Stimulated activated CD4-positive, alpha-beta T cell treated with anti-CD3 and anti-CD28 coated beads, Interleukin-15, amount 100 ng/mL, for 1 hour (primary cell): ENCODE data around the gene RIMS4.
"Not testable (repeated sequence)": the region's sequence is repeated elsewhere in the genome, so short reads cannot be mapped to it uniquely, and the experiment has no call there.

Source experiments
- DNase-seq, 2 donors: peaks; one replicate each; pipeline ENCODE4 v3.0.0-alpha.2; 2020; ENCODE audit warnings: low read depth in 1 of 2, low spot score in 1 of 2

The RIMS4 gene

DNA sequence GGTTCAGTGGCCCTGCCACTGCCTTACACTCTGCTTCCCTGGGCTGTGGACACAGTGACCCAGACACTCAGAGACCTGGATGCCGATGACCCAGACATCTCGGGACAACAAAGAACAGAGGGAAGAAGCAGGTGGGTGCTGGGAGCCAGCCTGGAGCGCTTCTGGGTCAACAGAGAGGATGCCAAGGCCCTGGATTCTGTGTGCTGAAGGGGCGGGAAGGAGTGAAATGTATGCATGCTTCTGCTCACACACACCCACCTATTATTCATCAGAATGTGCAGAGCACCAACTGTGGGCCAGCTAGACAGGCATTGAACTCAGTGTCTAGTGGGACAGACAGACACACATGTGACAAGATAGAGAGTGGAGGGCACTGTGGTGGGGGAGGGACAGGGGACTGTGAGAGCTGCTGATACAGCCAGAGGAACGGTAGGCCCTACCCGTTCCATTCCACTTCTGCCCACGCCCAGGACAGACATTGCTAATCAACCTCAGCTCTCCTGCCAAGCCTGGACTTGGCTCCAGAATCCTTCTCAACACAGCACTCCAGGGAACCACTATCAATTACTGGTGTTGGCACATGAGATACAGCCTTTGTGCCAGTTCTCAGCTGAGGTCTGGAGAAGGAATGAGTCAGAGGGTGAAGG, 44.5 kb downstream of the RIMS4 start:
- no peak for DNase-seq

DNA sequence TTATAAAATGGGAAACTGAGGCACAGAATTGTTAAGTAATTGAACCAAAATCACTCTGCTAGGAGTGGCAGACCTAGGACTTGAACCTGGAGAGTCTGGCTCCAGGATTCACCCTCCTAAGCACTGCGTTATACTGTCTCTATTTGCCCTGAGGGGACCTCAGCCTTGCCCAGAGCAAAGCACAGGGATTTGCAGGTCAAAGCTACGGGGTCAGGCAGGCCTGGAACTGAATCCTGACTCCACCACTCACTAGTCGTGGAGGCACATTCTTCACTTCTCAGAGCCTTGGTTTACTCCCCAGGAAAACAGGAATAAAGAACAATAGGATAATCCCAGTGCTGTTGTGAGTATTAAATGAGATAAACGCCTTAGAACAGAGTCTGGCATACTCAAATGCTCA, 45.3 kb downstream of the RIMS4 start:
- DNase-seq: no peak

DNA sequence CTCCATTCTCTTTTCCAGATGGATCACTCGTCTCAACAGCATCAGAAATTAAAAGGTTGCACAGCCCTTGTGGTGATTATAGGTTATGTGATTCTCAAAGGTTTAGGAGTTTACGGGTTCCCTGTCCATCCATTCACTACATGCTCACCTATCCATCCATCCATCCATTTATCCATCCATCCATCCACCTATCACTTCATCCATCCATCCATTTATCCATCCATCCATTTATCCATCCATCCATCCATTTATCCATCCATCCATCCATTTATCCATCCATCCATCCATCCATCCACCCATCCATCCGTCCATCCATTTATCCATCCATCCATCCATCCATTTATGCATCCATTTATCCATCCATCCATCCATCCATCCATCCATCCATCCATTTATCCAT, 46.5 kb downstream of the RIMS4 start:
- not testable (repeated sequence) for DNase-seq

DNA sequence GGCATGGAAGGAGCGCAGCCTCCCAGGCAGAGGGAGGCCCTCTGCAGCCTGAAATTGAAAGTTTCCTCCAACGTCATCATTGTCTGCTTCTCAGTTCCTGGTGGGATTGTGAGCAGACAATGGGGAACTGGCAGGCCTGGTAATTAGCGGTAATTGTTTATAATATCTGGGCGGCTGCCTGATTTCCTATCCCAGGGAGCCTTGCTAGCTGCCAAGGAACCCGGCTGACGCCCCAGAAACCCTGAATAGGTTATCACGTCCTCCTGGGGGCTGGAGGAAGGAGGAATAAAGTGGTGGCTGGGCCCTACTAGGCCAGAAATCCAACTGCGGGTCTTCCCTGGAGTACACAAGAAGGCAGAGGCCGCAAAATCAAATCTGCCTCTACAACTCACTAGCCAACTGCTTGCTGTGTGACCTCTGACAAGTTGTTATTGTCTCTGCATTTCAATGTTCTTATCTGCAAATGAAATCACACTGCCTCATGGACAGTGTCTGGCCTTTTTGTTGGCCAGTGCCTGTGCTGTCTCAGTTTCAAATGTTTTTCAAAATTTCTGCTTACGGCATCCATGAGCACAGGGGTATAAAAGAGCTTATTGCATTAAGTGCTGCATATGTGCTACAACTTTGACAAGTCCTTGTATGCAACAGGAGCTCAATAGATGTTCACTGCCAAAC, 47.7 kb downstream of the RIMS4 start:
- no peak for DNase-seq

DNA sequence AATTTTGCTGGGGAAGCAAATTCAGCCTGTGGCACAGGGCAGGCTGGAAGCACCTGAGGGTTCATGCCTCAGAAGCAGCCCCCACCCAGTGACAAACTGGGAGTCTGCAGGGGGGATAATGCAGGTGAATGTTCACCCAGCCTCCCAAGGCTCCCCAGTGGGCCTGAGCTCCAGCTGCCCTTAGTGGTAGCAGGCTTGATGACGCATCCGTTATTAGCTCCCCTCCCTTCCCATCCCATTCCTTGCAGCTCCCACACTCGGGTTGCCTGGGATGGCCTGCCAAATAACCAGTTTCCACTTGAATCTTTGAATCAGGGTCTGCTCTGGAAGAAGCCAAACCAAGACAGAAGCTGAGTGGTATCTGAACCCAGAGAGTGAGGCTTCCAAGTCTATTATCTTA, 48.9 kb downstream of the RIMS4 start:
- DNase-seq: no peak

DNA sequence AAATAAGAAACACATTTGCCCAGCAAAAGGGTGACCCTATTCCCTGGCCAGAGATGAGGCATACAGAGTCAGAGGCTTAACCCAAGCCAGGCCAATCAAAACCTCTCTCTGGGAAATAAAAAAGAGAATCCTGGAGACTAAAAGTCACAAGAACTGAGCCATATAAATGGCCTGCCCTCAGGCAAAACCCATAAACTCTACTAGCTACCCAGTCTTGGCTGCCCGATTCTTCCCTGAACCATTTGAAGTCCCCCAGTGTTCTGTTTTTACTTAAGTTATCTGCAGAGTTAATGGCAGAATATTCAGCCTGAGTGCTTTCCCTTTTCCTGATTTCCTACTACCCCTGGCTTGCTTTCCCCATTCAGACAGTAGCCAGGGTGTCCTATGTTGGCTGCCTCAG, 50.8 kb downstream of the RIMS4 start:
- DNase-seq: no peak

DNA sequence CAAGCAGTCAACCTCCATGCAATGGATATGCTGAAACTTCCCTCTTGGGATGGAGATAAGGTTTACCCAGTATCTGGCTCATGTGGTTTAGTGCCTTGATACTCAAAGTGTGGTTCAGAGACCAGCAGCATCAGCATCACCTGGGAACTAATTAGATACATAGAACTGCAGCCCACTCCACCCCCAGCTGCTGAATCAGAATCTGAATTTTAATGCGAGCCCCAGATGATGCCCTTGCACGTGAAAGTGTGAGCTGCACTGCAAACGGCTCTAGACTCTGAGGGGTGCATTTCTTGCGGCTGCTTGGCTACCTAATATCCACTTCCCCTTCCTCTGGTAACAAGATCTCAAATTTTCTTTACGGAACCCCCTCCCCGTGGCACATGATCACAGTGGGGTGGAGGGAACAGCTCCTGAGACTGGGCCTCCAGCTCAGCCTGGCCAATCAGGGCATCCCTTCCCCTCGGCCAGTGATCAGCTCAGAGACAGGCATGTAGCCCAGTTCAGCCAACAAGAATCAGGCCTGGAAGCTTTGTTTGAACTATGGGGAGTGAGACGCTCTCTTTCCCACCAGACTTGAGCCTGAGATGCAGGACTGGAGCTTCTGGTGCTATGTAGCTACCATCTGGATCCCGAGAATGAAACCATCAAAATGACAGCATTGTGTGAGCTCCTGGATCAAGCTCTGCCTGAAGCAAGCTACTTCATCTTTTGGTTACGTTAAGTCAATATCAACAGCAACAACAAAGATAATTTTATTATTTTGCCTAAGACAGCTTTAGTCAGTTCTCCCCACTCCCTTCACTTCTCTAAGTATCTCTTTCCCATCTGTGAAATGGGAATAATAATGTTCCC, 51.9 kb downstream of the RIMS4 start:
- no peak for DNase-seq

DNA sequence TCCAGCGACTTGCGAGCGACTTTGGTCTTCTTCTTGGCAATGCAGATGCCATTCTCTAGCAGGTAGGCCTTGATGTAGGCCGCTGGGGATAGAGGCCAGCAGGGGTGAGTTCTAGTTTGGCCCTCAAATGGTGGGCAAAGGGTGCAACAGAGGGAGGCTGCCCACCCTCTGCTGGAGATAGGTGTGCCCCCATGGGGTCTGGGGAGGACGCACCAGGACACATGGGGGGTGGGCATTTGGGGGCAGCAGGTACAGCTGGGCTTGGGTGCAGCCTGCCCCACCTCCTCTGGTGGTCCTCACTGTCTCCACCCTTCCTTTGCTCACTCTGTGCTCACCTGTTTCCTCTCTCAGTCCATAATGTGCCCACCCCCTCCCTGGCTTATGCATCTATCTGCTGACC, 53.4 kb downstream of the RIMS4 start:
- DNase-seq: no peak

DNA sequence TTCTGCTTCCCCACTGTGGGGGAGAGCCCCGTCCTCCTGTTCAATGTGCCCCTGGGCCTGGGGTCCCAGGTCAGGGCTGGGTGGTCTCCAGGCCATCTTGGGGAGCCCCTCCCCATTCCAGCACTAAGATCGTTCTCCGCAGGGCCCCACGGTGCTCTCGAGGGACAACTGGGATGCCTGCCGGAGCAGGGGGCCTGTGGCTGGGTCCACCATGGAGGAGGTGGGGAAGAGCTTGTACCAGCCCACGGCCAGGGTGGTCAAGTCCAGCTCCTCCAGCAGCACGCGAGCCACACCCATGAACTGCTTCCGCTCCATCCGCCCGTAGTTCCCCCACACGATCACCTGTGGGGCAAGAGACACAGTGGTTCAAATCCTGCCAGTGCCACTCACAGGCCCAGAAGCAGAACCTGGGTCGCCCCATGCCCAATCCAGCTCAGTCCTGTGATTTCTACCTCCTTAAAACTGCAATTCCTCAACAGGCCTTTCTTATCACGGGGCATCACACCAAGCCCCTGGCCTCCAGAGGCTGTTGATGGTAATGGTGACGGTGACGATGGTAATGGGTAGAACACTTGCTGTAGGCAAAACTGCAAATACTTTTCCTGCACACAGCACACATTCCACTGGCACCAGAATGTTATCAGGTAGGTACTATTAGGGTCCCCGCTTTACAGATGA, 54.2 kb downstream of the RIMS4 start:
- DNase-seq: no peak

DNA sequence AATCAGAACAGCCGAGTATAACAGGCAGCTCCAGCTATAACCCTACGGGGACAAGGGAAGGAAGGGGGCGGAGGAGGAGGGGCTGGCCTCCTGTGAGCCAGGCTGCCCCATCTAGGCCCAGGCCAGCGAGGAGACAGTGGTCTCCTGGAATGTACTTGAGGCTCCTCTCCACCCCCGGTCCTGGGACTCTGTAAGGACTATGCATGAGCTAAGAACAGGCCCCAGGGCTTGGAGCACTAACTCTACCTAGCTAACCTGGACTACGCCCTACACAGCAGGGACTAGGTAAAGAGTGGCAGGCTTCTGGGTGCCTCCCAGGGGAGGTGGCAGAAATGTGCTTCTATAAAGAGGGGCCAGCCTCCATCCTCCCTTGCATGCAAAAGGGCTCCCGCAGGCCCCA, 55.8 kb downstream of the RIMS4 start:
- no peak for DNase-seq

DNA sequence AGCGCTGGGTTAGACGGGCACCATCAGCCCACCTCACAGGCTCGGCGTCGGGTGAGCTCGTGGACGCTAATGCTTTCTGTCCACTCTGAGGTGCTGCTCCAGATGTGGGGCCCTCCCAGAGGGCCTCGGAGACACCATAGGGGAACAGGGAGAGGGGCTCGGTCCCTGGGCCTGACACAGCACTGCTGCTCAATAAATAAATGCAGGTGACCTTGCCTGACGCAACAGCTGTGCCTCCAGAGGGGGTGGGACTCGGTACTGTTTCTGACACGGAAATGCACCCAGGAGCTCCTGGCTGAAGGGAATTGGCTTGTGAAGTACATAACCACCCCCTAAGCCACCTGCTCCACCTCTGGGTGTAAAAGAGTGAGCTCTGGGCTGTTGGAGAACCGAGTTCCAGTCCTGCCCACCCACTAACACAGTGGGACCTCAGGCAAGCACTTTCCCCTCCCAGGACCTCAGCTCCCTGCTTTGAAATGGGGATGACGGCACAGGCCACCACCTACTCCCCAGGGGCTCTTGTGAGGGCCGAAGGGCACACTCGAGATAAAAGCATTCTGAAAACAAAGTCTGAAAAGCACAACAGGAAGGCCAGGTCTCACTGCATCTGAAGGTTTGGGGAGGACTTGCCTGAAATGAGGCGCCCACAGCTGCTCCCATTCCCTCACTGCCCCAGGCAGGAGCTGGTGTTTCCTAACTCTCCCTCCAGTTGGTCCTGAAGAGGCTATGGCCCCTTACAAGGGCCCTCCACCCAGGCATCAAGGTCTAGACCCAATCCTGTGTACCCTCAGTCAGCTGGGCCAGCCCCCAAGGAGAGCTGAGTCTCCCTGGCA, 58.0 kb downstream of the RIMS4 start:
- no peak for DNase-seq

DNA sequence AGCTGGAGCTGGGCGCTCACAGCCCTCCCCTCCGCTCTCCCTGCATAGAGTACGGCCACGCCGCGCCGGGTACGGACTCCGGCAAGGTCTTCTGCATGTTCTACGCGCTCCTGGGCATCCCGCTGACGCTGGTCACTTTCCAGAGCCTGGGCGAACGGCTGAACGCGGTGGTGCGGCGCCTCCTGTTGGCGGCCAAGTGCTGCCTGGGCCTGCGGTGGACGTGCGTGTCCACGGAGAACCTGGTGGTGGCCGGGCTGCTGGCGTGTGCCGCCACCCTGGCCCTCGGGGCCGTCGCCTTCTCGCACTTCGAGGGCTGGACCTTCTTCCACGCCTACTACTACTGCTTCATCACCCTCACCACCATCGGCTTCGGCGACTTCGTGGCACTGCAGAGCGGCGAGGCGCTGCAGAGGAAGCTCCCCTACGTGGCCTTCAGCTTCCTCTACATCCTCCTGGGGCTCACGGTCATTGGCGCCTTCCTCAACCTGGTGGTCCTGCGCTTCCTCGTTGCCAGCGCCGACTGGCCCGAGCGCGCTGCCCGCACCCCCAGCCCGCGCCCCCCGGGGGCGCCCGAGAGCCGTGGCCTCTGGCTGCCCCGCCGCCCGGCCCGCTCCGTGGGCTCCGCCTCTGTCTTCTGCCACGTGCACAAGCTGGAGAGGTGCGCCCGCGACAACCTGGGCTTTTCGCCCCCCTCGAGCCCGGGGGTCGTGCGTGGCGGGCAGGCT, 60.1 kb downstream of the RIMS4 start:
- no peak for DNase-seq

DNA sequence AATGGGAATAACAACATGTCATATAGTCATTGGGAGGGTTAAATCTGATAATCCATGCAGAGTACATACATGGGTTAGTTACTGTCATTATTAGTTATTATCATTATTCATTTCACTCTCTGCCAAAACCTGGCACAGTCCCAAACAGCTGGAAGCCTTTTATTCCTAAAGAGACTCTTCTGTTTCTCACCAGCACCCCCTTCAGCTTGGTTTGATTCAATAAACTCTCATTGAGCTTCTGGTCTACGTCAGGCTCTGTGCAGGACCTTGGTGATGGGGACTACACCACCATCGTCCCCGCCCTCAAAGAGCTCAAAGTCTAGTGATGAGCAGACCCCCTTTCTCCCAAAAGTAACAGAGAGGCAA, 62.4 kb downstream of the RIMS4 start:
- no peak for DNase-seq

DNA sequence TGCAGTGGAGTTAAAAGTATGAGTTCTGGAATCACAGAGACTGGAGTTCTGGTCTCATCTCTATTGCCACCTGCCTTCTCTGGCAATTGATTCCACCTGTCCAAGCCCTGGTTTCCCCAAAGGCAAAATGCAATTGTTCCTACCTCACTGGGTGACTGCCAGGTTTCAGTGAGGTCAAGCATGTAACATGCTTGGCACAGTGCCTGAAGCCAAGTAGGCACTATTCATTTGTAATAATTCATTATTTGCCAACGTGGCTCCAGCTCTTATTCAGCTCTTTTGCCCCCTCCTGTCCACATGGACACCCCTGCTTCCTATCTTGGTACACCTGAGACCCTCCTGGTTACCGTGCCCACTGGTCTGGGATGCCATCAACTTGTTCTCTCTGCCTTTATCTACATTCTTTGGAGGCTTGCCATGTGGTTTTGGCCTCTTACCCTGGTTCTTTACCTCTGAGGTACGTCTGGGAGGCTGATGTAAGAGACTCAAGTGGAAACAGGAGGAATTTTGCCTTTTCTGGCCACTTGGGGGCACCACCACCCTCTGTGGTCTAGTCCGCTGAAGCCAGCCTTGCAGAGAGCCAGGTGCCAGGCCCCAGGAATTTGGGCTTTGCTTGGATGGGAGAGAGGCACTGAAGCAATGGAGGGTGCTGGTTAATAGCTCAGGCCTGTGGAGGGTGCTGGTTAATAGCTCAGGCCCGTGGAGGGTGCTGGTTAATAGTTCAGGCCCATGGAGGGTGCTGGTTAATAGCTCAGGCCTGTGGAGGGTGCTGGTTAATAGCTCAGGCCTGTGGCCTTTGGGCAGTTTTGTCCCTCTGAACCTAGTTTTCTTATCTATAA, 63.0 kb downstream of the RIMS4 start:
- DNase-seq: peak in 1 of 2 donors; percentile 39

DNA sequence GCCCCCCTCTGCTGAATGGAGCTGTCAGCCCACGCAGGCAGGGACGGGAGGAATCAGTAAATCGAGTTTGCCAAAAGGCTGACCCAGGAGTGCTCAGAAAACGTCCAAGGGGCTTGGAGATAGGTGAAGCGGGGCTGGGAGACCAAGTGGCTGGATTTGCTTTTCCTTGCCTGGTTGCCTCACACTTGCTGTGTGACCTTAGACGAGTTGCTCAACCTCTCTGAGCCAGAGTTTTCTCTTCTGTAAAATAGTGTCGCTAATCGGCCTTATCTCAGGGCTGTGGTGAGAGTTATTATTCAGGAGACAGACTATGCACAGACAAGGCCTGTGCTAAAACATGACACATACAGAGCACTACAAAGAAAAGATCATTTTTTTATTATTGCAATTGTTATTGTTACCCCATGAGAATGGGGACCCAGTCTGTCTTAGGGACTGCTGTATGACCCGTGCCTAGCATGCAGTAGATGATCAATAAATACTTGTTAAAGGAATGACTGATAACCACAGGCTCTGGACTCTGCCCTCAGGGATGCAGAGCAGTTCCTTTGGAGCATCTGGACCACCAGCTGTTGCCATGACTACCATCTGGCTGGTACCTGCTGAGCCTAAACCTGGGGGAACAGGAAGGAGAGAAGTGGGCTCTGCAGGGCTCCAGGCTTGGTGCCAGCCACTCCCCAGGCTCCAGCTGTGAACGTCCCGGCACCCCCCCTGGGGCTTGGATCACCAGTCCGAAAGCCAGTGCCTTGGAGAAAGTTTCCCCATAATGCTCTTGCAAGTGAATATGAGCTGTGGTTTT, 63.8 kb downstream of the RIMS4 start:
- no peak for DNase-seq

DNA sequence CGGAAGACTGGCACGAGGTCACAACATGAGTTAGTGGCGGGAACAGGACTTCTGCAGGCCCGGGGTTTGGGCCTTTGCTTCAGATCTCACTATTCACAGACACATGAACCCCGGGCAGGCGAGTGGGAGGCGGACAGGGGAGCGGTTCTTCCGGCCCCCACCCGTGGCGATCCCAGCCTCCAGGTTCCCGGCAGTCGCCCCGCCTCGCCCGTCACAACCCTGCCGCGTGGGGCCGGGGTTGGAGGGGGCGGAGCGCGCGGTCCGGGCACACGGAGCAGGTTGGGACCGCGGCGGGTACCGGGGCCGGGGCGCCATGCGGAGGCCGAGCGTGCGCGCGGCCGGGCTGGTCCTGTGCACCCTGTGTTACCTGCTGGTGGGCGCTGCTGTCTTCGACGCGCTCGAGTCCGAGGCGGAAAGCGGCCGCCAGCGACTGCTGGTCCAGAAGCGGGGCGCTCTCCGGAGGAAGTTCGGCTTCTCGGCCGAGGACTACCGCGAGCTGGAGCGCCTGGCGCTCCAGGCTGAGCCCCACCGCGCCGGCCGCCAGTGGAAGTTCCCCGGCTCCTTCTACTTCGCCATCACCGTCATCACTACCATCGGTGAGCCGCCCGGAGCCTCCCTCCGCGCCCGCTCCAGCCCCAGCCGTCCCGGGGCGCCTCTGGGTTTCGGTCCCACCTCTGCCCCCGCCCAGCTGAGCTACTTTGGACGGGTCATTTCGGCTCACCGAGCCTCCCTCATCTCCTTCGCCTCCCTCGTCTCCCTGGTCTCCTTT, 64.6 kb downstream of the RIMS4 start, which contains the start of gene KCNK15:
Gene KCNK15, plus strand, starts transcription at position 268 of the 769 bp plus-strand sequence. Its CDS starts 46 bp downstream, at position 314.
- peak in 1 of 2 donors; percentile 46 for DNase-seq

DNA sequence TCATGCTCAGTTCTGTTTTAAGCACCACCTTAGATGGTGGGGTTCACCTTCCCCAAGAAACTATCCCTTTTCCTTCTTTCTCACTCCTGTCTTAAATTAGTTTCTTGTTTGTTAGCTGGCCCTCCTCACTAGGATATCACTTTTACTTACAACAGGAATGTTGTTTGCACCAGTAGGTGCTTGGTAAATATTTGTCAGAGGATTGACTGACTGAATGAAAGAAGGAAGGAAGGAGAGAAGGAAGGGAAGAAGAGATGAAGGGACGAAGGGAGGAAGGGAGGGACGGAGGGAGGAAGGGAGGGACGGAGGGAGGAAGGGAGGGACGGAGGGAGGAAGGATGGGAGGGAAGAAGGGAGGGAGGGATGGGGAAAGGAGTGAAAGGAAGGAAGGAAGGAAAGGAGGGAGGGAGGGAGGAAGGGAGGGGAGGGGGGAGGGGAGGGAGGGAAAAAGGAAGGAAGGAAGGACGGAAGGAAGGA, 65.2 kb downstream of the RIMS4 start:
- DNase-seq: no peak
